HEK293 (cell line): Measurements from ENCODE around the gene SENP1.

Experiments used
- CTCF ChIP-seq: fragments of 450-650 bp; formaldehyde crosslinking; IDR thresholded peaks from 2 replicates; pipeline ENCODE4 v1.5.1; 2016; ENCODE audit warnings: missing biosample characterization, missing genetic modification characterization
- HOXA7 ChIP-seq: sonication (generic); formaldehyde crosslinking; IDR thresholded peaks from 2 replicates; pipeline ENCODE4 v1.8.1; 2022; ENCODE audit warnings: missing genetic modification reagents, borderline replicate concordance
- ZNF785 ChIP-seq: fragments of 450-650 bp; formaldehyde crosslinking; IDR thresholded peaks from 2 replicates; pipeline ENCODE4 v1.5.1; 2016; ENCODE audit warnings: missing biosample characterization, missing genetic modification characterization

- TF ChIP-seq ZNF785 (no peak), HOXA7 (CRISPR knock-in tag) (no peak), CTCF (no peak)
These were observed 25.1 kb downstream of the SENP1 start for GRCh38 chr12:48080821-48081220.
